GM19467 (cell line): Measurements from ENCODE around the gene LPGAT1.
"Not testable (repeated sequence)": the region's sequence is repeated elsewhere in the genome, so short reads cannot be mapped to it uniquely, and the experiment has no call there.

ENCODE experiments used
- ATAC-seq: cut with Tn5 transposase; IDR thresholded peaks from one replicate; pipeline ENCODE4 v1.9.1; 2021; ENCODE audit warnings: mild to moderate bottlenecking, moderate library complexity; ENCODE audit not compliant: unreplicated experiment

The LPGAT1 gene

DNA sequence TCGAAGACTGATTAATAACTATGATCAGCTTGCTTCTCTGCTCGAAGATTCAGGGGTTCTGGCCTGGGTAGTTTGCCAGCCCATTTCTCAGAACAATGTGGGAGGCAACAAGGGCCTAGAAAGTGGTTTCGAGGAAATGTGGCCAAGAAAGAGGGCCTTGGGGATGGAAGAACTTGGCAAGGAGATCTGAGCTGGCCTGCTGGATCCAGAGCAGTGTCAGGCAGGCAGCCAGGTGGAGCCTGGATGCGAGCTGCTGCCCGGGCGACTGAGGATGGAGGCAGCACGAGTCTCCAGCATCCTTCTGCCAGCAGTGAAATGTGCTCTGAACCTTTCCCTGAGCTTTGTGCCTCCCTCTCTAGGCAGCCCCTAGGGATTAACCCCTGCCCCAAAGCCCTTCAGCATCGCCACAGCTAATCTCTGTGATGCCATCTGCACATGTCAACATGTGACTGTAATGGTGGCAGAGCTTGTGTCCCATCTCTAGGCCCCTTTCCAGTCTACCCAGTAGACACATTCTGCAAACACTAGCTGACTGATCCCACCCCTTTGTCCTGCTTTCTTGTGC is 94.1 kb downstream of the LPGAT1 start:
- no peak for ATAC-seq

DNA sequence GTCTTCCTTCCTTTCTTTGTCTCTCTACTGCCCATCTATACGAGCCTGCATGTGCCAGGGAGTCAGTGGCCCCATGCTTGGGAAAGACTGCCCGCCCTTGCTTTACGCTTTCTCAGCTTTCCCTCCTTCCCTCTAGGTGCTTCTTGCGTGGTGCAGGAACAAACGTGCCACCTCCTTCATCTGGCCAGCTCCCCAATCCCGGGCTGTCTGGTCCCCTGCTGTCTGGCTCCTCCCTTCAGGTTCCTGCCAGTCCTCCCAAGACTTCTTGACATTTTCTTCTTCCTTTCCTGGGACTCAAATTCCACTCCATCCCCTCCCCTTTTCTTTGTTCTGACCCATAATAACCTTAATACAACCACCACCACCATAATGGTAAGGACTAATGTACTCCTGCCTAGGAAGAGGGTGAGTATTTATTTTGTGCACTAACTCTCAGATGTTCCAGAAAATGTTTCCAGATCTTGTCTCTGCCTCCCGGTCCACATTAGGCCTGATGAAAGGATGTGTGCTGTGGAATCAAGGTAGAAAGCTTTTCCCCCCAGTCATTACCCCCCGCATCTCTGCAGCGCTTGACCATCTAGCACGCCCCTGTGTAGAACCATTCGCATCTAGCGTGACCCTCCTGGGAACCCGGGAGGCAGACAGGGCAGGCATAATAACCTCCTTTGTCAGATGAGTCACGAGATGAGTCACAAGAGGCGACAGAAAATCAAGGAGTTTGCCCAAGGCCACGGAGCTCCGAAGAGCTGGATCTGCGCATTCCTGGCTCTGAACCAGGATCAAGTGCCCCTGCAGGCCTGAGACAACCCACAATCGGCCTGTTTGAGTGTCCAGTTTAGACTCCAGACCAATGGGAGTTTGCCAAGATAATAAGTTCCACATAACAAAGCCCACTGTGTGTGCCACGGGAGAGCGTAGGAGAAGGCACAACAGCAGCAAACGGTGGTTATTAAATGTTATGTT is 95.1 kb downstream of the LPGAT1 start:
- no peak for ATAC-seq

DNA sequence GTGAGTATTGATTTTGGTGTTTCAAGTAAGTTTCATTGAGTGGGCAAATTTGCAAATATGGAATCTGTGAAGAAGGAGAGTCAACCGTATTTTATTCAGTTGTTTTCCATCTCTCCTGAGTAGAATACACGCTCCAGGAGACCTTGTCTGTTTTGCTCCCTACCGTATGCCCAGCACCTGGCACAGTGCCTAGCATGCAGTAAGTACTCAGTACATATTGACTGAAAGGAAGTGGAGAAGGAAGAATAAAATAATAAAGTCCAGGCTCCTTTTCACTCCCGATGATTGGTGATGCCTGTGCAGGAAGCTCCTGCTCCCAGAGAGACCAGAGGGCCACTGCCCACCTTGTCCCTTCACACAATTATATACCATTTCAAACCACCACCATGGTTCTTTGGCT is 95.8 kb downstream of the LPGAT1 start:
- no peak for ATAC-seq

DNA sequence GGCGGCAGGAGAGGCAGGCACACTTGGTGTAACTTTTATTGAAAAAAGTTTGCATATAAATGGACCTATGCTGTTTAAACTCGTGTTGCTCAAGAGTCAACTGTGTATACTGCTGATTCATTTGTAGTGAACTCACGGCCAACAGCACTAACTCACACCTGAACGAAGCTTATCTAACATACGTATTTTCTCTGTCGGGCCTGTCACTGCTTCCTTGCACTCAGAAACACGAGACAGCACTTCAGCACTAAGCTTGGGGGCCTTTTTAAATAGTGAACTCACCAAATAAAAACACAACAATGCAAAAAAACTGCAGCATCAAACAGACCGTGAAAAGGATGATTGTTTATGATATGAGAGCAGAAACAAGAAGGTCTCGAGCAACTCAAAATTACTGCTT is 96.2 kb downstream of the LPGAT1 start:
- ATAC-seq: no peak

DNA sequence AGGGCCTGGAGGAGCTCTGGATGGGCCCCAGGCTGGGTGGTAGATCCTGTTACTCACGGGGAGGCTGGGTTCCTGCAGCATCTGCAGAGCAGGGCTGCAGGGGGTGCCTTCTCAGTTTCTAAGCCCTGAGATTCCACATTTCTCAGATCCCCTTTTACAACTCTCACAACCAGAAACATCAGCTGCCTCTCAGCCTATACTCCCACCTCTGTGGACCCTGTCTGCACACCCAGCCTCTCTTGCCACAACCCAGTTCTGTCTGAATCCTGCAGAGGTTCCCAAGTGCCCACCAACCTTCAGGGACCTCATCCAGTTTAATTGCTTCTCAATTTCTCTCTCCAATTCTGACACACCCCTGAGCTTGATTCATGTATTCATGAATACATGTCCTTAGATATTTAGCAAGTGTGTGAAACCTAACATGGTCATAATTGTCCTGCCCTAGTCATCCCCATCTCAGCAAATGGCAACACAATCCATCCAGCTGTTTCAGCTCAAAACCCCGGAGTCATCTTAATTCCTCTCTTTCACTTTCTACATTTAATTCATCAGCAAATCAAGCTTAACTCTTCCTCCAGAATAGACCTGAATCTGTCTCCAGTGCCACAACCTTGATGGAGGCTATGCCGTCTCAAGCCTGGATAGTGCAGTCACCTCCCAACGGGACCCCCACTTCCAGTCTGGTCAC is 98.1 kb downstream of the LPGAT1 start:
- no peak for ATAC-seq

DNA sequence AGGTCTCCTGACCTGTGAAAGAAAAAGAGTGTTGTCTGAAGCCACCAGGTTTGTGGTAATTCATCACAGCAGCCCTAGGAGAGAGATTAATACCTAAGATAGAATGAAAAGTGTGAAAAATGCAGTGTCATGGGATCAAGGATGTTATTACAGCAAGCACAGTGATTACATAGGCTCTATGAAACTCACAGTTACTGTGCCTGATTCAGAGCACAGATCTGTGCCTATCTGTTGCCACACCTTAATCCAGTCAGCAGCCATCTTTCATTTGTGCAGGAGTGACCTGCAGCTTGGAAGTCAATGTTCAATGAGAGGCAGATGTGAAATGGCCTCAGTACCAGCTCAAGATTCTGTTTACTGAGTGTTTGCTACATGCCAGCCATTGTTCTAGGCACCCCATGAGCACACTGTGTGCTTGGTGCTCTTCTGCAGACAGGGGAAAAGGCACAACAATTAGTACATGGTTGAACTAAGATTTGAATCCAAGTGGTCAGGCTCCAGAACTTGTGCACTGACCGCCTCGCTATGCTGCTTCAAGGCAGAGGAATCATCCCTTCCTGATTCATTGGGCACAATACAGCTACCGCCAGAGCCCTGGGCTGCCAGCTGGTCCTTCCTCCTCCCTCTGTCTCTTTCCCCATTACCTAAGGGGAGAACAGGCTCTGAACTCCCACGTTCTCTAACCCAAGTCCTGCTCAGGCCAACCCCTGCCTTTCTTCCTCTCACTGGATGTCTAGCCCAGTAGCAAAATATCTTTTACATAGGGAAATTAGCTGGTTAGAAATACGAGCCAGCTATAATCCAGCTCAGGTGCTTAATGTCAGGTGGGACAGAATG is 98.9 kb downstream of the LPGAT1 start:
- no peak for ATAC-seq

DNA sequence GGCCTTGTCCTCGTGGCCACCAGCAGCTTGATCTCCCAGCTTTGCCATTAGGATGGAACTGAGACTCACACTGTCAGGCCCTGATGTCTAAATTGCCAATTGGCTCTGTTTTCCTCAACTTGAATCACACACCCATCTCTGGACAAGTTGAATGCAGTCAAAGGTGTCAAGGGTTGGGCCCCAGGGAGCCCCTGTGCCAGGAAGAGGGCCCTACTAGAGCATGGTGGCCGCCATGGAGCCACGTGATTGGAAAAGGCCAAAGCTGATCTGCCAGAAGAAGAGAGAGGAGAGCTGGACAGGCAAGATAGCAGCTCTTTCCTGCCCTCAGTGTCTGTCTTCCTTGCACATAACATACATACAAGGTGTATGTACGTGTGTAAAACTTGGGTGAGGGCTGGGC is 100.2 kb downstream of the LPGAT1 start:
- no peak for ATAC-seq

DNA sequence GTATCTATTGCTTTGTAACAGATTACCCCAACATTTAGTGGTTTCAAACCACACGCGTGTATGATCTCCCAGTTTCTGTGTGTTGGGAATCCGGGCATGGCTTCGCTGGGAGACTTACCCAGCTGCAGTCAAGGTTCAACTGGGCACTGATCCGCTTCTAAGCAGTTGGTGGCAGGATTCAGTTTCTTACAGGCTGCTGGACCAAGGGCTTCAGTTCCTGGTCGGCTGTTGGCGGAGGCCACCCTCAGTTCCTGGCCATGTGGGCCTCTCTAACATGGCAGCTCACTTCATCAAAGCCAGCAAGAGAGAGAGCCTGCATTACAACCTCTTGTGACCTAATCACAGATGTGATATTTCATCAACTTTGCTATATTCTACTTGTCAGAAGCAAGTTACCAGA is 101.3 kb downstream of the LPGAT1 start:
- no peak for ATAC-seq

DNA sequence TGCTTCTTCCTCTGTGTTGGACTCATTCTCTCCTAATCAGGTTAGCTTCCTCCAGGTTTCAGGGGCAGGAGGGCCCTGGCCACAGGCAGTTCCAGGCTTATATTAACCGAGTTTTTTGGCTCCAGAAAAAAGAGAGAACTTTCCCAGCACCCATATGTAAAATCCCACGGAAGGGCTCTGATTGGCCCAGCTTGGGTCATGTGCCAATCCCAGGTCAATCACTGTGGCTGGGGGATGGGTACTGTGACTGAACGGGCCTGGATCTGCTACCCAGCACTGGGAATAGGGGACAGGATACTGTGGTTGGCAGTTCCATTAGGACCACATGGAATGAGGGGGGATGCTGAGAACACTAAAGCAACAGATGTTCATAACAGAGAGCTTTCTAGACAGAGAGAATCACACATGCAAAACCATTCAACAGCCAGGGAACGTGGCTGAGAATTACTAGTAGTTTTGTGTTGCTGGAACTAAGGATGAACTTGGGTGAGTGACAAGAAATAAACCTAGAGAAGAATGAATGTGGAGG is 104.0 kb downstream of the LPGAT1 start:
- ATAC-seq: no peak

DNA sequence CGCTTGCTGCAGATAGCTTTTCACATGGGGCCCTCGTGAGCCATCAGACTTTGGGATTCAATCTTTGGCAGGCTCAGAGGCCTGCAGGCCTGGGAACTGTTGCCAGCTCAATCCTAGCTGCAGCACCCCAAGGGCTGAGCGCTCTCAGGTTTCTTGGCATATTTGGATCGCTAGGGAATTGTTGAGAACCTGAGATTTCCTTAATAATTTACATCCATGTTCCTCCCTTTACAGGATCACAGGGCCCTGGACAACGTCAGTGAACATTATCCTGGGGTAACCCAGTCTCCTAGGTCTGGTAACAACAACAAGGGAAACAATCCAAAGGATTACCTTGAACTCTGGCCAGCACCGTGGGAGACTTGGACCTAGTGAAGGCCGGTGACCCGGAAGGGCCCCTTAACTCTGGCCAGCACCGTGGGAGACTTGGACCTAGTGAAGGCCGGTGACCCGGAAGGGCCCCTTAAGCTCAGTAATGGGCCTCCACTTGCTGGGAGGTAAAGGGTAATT is 105.8 kb downstream of the LPGAT1 start:
- no peak for ATAC-seq

DNA sequence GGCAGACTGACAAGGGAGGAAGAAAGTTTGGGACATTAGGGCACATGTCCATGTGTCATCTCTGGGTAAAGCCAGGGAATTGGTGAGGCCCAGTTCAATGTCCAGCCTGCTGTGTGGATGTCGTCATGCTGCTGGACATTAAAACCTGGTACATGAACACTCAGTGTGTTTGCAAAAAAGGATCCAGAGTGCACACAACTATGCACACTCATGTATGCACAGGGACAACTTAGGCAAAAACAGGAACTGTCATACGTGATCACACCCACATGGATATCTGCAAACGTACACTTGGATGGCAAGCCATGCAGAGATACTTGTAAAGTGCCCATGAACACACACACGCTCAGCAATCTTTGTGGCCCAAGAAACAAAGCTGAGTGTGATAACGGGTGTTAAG is 107.3 kb downstream of the LPGAT1 start:
- no peak for ATAC-seq

DNA sequence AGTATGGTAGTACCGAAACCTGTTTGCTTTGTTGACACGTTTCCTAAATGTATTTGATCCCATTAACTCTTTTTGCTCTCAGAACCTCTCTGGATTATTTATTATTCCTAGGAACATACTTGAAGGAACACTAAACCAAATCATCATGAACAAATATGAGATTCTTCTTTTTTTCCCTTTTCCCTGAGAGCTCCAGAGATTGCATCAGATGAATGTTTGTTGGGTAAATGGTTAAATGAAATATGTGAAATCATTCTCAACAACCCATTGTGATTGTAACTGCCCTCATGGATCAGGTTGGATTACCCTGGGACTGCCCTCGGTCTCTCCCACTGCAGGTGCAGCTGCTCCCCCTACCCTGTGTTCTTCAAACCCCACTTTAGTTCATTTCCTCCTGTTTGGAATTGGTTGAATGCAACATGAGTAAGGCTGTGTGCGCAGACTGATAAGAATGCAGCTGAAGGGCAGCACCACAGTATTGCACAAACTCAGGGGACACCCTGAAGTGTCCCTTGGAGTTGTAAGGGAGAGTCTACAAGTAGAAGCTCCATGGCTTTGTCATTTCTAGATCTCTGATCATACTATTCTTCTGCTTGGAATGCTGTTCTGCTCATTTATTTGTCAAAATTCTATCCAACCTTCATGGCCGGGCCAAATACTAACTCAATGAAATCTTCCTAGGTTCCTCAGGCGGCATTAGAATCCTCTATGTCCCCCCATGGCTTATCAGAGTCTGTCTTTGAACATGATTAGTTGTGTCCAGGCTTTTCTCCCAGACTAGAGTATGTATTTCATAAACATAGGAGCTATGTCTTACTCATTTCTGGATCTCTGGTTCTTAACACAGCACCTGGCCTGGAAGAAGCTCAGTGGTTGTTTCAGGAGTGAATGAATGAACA is 108.0 kb downstream of the LPGAT1 start:
- ATAC-seq: no peak

DNA sequence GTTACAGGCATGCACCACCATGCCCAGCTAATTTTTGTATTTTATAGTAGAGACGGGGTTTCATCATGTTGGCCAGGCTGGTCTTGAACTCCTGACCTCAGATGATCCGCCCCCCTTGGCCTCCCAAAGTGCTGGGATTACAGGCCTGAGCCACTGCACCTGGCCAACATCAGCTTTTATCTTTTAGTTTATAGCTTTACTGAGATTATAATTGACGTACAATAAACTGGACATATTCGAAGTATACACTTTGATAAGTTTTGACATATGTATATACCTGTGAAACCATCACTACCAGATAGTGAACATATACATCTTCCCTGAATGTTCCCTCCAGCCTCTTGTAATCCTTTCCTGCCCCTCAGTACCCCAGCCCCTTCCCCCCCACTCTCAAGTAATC is 114.0 kb downstream of the LPGAT1 start:
- not testable (repeated sequence) for ATAC-seq

DNA sequence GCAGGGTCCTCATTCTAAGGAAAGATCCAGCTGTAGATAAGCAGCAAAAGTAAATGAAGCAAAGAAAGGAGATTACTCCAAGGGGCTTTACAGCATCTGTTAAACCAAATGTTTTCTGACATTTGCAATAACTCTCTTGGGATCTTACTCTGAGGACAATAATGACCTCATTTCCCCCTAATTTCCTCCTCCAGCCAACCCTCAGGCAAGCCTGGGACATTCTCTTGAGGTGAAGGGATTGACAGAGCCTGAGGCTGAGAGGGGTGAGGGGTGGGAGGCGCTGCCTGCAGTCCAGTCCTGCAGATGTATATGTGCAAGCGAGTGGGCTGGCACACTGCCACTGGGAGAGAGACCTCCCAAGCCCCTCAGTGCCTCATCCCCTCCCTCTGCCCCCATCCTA is 114.6 kb downstream of the LPGAT1 start:
- ATAC-seq: no peak

DNA sequence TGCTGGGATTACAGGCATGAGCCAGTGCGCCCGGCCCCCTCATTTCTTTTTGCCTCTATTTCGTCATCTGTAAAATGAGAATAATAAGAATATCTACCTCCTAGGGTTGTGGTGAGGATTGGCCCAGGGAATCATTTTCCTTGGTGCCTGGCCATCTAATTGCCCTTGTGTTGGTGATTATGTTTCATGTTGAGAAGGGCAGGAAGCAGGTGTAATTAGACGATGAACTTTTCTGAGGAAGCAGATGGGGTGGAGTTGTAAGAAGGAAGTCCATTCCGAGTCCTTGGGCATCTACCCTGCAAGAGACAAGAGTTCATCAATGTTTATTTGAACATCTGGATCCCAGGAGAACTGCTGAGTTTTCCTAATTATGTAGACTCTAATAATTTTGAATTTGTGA is 116.4 kb downstream of the LPGAT1 start:
- no peak for ATAC-seq

DNA sequence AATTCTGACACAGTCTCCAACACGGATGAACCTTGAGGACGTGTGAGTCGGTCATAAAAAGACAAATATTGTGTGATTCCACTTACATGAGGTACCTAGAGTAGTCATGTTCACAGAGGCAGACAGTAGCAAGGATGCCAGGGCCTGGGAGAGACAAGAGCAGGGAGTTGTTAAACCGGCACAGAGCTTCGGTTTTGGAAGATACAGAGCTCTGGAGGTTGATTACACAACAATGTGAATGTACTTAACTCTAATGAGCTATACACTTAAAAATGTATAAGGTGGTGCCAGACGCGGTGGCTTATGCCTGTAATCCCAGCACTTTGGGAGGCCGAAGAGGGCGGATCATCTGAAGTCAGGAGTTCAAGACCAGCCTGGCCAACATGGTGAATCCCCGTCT is 117.3 kb downstream of the LPGAT1 start:
- no peak for ATAC-seq

DNA sequence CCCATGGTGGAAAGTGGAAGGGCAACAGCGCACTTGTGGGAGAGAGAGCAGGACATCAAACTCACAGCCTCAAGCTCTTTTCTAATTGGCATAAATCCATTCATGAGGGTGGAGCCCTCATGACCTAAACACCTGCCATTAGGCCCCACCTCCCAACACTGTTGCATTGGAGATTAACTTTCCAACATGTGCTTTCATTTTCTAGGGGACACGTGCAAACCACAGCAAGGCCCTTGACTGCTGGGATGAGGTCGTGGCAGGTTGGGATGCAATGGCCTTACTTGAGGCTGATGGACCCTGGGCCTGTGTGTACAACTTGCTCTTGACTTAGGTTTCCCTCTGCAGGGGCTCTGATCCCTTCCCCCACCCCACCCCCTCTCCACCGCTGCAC is 119.3 kb downstream of the LPGAT1 start:
- ATAC-seq: no peak

DNA sequence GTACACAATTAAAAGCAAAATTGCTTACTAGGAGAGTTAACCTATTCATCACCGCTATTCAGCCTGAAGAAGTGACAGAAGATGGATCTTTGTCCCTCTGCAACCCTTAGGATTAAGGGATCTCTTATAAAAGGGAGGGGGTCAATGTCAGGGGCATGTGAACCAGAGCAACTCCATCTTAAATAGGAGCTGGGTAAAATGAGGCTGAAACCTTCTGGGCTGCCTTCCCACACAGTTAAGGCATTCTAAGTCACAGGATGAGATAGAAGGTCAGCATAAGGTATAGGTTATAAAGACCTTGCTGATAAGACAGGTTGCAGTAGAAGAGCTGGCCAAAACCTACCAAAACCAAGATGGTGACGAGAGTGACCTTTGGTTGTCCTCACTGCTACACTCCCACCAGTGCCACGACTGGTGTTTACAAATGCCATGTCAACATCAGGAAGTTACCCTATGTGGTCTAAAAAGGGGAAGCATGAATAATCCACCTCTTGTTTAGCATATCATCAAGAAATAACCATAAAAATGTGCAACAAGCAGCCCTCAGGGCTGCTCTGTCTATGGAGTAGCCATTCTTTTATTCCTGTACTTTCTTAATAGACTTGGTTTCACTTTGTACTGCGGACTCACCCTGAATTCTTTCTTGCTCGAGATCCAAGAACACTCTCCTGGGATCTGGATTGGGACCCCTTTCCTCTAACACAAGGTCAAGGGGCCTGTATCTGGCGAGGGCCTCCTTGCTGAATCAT is 119.8 kb downstream of the LPGAT1 start:
- no peak for ATAC-seq

DNA sequence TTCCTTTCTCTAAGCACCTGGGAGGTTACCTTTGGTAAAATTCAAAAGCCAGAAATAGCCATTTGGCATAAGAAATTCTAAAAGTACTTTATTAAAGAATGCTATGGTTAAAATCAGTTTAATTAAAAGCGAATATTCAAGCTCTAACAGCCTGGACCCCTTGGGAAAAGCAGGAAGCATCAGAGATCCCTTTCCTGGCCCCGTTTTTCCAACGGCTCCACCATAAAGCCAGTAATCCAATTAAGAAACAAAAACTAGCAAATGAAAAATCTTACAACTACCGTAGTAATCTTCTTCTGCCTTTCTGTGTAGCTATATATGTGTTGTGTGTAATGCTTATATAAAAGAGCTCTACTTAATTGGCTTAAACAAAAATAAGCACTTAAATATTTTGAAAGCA is 121.6 kb downstream of the LPGAT1 start:
- no peak for ATAC-seq
